OCI-LY1 (cell line): ENCODE measurements around the gene RIPPLY2.

Experiments used
- H2AFZ ChIP-seq: fragments of 200-600 bp; sonication (generic), shearing (Covaris generic); 2 replicates; pipeline ENCODE4 v1.6.0; 2014; ENCODE audit warnings: antibody characterized with exemption, mild to moderate bottlenecking, low read length
- H3F3A ChIP-seq: fragments of 200-600 bp; sonication (generic), shearing (Covaris generic); 2 replicates; pipeline ENCODE4 v1.6.0; 2014; ENCODE audit warnings: mild to moderate bottlenecking, antibody characterized with exemption, low read length, moderate library complexity; ENCODE audit not compliant: insufficient read depth
- H3K27ac ChIP-seq: fragments of 200-600 bp; sonication (generic); 2 replicates; pipeline ENCODE4 v1.5.1; 2014; ENCODE audit warnings: low read length, mixed run types, mild to moderate bottlenecking, low read depth; ENCODE audit not compliant: poor library complexity, severe bottlenecking
- H3K27me3 ChIP-seq: fragments of 200-600 bp; sonication (generic); 2 replicates; pipeline ENCODE4 v1.6.0; 2014; ENCODE audit warnings: antibody characterized with exemption, mild to moderate bottlenecking, low read length, moderate library complexity; ENCODE audit not compliant: insufficient read depth
- H3K36me3 ChIP-seq: fragments of 200-600 bp; sonication (generic); 2 replicates; pipeline ENCODE4 v1.6.1; 2014; ENCODE audit warnings: mild to moderate bottlenecking, antibody characterized with exemption, low read length, moderate library complexity, mixed read lengths; ENCODE audit not compliant: insufficient read depth
- H3K4me1 ChIP-seq: fragments of 200-600 bp; sonication (generic); 2 replicates; pipeline ENCODE4 v1.5.1; 2014; ENCODE audit warnings: mild to moderate bottlenecking, low read length, moderate library complexity; ENCODE audit not compliant: insufficient read depth, severe bottlenecking
- H3K4me2 ChIP-seq: fragments of 200-600 bp; sonication (generic), shearing (Covaris generic); 2 replicates; pipeline ENCODE4 v1.6.1; 2014; ENCODE audit warnings: low read length
- H3K4me3 ChIP-seq: fragments of 200-600 bp; sonication (generic); 2 replicates; pipeline ENCODE4 v1.5.1; 2014; ENCODE audit warnings: low read length, low read depth, mild to moderate bottlenecking, mixed read lengths; ENCODE audit not compliant: poor library complexity, severe bottlenecking
- H3K79me2 ChIP-seq: fragments of 200-600 bp; shearing (Covaris generic); 2 replicates; pipeline ENCODE4 v1.6.1; 2016; ENCODE audit warnings: mixed run types, low read length, mixed read lengths; ENCODE audit not compliant: insufficient read depth
- H3K9ac ChIP-seq: fragments of 200-600 bp; sonication (generic), shearing (Covaris generic); 2 replicates; pipeline ENCODE4 v1.6.1; 2014; ENCODE audit warnings: mild to moderate bottlenecking, low read length, mixed read lengths
- H3K9me2 ChIP-seq: fragments of 200-600 bp; sonication (generic), shearing (Covaris generic); 2 replicates; pipeline ENCODE4 v1.6.1; 2014; ENCODE audit warnings: low read depth, mild to moderate bottlenecking, low read length, mixed read lengths
- H3K9me3 ChIP-seq: fragments of 200-600 bp; shearing (Covaris generic); 2 replicates; pipeline ENCODE4 v1.6.1; 2014; ENCODE audit warnings: low read length, mixed read lengths
- H4K20me1 ChIP-seq: fragments of 200-600 bp; sonication (generic), shearing (Covaris generic); 2 replicates; pipeline ENCODE4 v1.6.0; 2016; ENCODE audit warnings: mild to moderate bottlenecking, low read length; ENCODE audit not compliant: insufficient read depth
- CTCF ChIP-seq: fragments of 200-600 bp; sonication (generic), shearing (Covaris generic); IDR thresholded peaks from 2 replicates; pipeline ENCODE4 v1.5.1; 2017; ENCODE audit warnings: mild to moderate bottlenecking, antibody characterized with exemption, low read length, moderate library complexity, mixed read lengths
- EZH2 ChIP-seq: fragments of 200-600 bp; sonication (generic), shearing (Covaris generic); IDR thresholded peaks from 2 replicates; pipeline ENCODE4 v1.8.0; 2017; ENCODE audit warnings: borderline replicate concordance, mixed run types, mild to moderate bottlenecking, antibody characterized with exemption, low read length, moderate library complexity, mixed read lengths

Gene RIPPLY2

DNA sequence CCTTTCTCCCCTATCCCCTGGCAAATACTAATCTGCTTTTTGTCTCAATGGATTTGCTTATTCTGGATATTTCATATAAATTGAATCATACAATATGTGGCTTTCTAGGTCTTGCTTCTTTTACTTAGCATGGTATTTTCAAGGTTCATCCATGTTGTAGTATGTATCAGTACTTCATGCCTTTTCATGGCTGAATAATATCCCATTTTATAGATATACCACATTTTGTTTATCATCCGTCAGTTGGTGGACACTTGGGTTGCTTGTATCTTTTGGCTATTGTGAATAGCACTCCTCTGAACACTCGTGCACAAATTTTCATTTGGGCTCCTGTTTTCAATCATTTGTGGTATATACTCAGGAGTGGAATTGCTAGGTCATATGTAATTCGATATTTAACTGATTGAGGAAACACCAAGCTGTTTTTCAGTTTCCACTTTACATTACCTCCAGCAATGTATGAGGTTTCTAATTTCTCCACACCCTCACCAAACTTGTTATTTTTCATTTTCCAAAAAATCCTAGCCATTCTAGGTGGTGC, 30.5 kb upstream of the RIPPLY2 start:
- Histone ChIP-seq H3K9ac (no peak overlapping the region), H2AFZ (no peak overlapping the region), H3K9me2 (no peaks in the 10 kb centered on the region), H3K4me2 (no peak overlapping the region), H3K79me2 (no peaks in the 10 kb centered on the region), H3K27me3 (no peaks in the 10 kb centered on the region), H3K4me3 (no peak overlapping the region), H4K20me1 (no peaks in the 10 kb centered on the region), H3F3A (no peaks in the 10 kb centered on the region), H3K27ac (no peak overlapping the region), H3K36me3 (no peaks in the 10 kb centered on the region), H3K4me1 (no peaks in the 10 kb centered on the region), H3K9me3 (no peaks in the 10 kb centered on the region)
- TF ChIP-seq EZH2 = no peak
- no peak for TF ChIP-seq CTCF

GRCh38 chr6:83824388-83824801, 28.8 kb upstream of the RIPPLY2 start:
- no peaks in the 10 kb centered on the region for H3K27me3 ChIP-seq
- H3K4me3 ChIP-seq = no peak overlapping the region
- no peak overlapping the region for H3K9ac ChIP-seq
- H3K4me1 ChIP-seq = no peaks in the 10 kb centered on the region
- H3K4me2 ChIP-seq = no peak overlapping the region
- no peak overlapping the region for H3K27ac ChIP-seq
- no peaks in the 10 kb centered on the region for H3K9me3 ChIP-seq
- no peaks in the 10 kb centered on the region for H3K9me2 ChIP-seq
- no peaks in the 10 kb centered on the region for H4K20me1 ChIP-seq
- H3F3A ChIP-seq = no peaks in the 10 kb centered on the region
- no peak overlapping the region for H2AFZ ChIP-seq
- H3K79me2 ChIP-seq = no peaks in the 10 kb centered on the region
- no peaks in the 10 kb centered on the region for H3K36me3 ChIP-seq
- no peak for TF ChIP-seq CTCF
- TF ChIP-seq EZH2 = no peak

GRCh38 chr6:83824831-83825230, 28.3 kb upstream of the RIPPLY2 start:
- no peaks in the 10 kb centered on the region for H3F3A ChIP-seq
- TF ChIP-seq EZH2 = no peak
- TF ChIP-seq CTCF = no peak
- H3K9ac ChIP-seq = no peak overlapping the region
- H3K4me3 ChIP-seq = no peak overlapping the region
- no peaks in the 10 kb centered on the region for H3K79me2 ChIP-seq
- H3K4me2 ChIP-seq = no peak overlapping the region
- H3K9me2 ChIP-seq = no peaks in the 10 kb centered on the region
- no peak overlapping the region for H3K27ac ChIP-seq
- no peaks in the 10 kb centered on the region for H3K4me1 ChIP-seq
- H3K27me3 ChIP-seq = no peaks in the 10 kb centered on the region
- no peak overlapping the region for H2AFZ ChIP-seq
- H4K20me1 ChIP-seq = no peaks in the 10 kb centered on the region
- no peaks in the 10 kb centered on the region for H3K36me3 ChIP-seq
- H3K9me3 ChIP-seq = no peaks in the 10 kb centered on the region
